Measurements from ENCODE around the gene LRRTM4. TPM values are rescaled to one million over a fixed set of nuclear protein-coding genes. Genes with fewer than 3 reads are reported as not detected.

Gene LRRTM4
- total RNA-seq, 1 experiment from 2014 or later = 0.23 TPM

DNA sequence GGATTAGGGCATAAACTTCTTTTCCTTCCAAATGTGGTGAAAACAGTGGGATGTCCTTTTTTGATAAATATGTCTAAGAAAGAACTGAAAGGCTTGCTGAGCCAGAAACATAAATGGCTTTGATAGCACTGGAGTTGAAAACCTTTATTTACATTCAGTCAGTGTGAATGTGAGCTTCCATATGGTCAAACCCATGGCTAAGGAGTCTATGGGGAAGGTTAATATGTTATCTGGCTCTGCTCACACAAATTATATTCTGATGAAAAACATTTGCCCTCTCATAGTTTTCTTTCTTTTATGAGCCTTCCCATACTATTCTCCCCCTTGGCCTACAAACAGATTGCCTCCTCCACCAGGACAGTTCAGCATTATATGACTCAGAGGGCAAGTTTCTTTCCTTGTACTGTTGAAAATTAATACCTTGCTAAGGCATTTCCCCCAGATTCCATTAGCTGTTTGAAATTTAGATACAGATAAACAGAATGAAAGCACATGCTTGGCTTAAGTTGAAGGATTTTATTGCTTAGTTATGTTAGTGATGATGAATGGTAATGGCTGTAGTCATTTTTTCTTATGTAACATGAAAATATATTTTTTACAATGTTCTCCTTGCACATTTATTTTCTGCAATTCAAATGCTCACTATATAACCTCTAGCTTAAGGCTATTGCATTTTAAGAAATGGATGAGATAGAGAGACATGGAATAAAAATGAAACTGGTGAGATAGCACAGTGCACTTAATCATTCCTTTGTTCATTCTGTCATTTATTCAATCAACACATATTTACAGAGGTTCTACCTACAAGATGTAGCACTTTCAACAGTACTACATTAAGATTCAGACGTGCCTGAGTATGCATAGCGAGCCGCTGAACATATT lies 544.1 kb downstream of the LRRTM4 start:
- ChIA-PET CTCF (no interaction called here), POLR2A (no interaction called here)
- Histone ChIP-seq H3K4me1 (ENCODE audit: control insufficient read depth, insufficient read depth, low read length) (no peaks in the 10 kb centered on the region), H3K36me3 (ENCODE audit: control insufficient read depth, insufficient read depth, low read length) (no peaks in the 10 kb centered on the region), H3K9me3 (ENCODE audit: control insufficient read depth, insufficient read depth, low read depth, low read length) (no peaks in the 10 kb centered on the region), H3K4me3 (ENCODE audit: low read depth in 2 of 2, low read length in 2 of 2) (no peak overlapping the region), H3K27ac (ENCODE audit: low read length) (no peak overlapping the region), H3K27me3 (ENCODE audit: control insufficient read depth, insufficient read depth, low read length) (no peaks in the 10 kb centered on the region)
- no peak for ATAC-seq
- no peak for DNase-seq (ENCODE audit: low read depth, low spot score)
- in situ Hi-C loops (cut with HindIII; ENCODE audit: low pct_unique_long_range_greater_than_20kb, low sequenced_read_pairs) = no loop called here
- no TSS peak for BruUV-seq (replicated peaks)
- intact Hi-C loops (cut with micrococcal nuclease; ENCODE audit: unreplicated experiment) = no loop called here
- no peak for TF ChIP-seq SIN3A (IDR thresholded peaks at IDR 0.05; ENCODE audit: borderline replicate concordance, insufficient read depth, low read depth, low read length)
- TF ChIP-seq, protein P1, sequence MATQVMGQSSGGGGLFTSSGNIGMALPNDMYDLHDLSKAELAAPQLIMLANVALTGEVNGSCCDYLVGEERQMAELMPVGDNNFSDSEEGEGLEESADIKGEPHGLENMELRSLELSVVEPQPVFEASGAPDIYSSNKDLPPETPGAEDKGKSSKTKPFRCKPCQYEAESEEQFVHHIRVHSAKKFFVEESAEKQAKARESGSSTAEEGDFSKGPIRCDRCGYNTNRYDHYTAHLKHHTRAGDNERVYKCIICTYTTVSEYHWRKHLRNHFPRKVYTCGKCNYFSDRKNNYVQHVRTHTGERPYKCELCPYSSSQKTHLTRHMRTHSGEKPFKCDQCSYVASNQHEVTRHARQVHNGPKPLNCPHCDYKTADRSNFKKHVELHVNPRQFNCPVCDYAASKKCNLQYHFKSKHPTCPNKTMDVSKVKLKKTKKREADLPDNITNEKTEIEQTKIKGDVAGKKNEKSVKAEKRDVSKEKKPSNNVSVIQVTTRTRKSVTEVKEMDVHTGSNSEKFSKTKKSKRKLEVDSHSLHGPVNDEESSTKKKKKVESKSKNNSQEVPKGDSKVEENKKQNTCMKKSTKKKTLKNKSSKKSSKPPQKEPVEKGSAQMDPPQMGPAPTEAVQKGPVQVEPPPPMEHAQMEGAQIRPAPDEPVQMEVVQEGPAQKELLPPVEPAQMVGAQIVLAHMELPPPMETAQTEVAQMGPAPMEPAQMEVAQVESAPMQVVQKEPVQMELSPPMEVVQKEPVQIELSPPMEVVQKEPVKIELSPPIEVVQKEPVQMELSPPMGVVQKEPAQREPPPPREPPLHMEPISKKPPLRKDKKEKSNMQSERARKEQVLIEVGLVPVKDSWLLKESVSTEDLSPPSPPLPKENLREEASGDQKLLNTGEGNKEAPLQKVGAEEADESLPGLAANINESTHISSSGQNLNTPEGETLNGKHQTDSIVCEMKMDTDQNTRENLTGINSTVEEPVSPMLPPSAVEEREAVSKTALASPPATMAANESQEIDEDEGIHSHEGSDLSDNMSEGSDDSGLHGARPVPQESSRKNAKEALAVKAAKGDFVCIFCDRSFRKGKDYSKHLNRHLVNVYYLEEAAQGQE (IDR thresholded peaks at IDR 0.05; ENCODE audit: insufficient read depth in 1 of 2, low read depth in 2 of 2, low read length in 1 of 2) = no peak
- no peak for TF ChIP-seq TCF7L2 (IDR thresholded peaks at IDR 0.05; ENCODE audit: low read depth, low read length)
- TF ChIP-seq, protein P2, sequence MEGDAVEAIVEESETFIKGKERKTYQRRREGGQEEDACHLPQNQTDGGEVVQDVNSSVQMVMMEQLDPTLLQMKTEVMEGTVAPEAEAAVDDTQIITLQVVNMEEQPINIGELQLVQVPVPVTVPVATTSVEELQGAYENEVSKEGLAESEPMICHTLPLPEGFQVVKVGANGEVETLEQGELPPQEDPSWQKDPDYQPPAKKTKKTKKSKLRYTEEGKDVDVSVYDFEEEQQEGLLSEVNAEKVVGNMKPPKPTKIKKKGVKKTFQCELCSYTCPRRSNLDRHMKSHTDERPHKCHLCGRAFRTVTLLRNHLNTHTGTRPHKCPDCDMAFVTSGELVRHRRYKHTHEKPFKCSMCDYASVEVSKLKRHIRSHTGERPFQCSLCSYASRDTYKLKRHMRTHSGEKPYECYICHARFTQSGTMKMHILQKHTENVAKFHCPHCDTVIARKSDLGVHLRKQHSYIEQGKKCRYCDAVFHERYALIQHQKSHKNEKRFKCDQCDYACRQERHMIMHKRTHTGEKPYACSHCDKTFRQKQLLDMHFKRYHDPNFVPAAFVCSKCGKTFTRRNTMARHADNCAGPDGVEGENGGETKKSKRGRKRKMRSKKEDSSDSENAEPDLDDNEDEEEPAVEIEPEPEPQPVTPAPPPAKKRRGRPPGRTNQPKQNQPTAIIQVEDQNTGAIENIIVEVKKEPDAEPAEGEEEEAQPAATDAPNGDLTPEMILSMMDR (IDR thresholded peaks at IDR 0.05) = no peak
- TF ChIP-seq POLR2AphosphoS5 (IDR thresholded peaks at IDR 0.05; ENCODE audit: low read depth, low read length) = no peak

DNA sequence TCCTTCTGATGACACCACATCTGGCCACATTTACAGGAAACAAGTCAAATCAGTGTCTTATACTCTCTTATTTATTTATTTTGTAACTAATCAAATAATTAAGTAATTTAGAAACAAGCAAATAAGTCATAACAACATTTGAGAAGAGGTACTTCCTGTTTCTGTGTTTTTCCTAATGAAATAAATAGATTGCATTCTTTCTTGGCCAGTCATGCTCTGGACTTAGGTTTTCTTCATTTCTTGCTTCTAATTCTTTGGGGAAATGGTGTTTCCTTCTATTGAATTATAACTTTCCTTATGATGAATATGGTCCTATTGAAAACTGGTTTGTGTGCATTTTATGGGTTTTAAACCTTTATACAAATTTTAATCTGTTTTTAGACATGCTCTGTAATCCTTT lies 546.4 kb downstream of the LRRTM4 start:
- BruUV-seq (replicated peaks) = no TSS peak
- in situ Hi-C loops (cut with HindIII; ENCODE audit: low pct_unique_long_range_greater_than_20kb, low sequenced_read_pairs) = no loop called here
- CTCF ChIA-PET = no interaction called here
- DNase-seq (ENCODE audit: low read depth, low spot score) (no peak), ATAC-seq (no peak)
- no peak for TF ChIP-seq SIN3A (IDR thresholded peaks at IDR 0.05; ENCODE audit: borderline replicate concordance, insufficient read depth, low read depth, low read length)
- TF ChIP-seq TCF7L2 (IDR thresholded peaks at IDR 0.05; ENCODE audit: low read depth, low read length) = no peak
- TF ChIP-seq POLR2AphosphoS5 (IDR thresholded peaks at IDR 0.05; ENCODE audit: low read depth, low read length) = no peak
- no peak overlapping the region for H3K4me3 ChIP-seq (ENCODE audit: low read depth in 2 of 2, low read length in 2 of 2)
- no peaks in the 10 kb centered on the region for H3K4me1 ChIP-seq (ENCODE audit: control insufficient read depth, insufficient read depth, low read length)
- POLR2A ChIA-PET = no interaction called here
- H3K36me3 ChIP-seq (ENCODE audit: control insufficient read depth, insufficient read depth, low read length) = no peaks in the 10 kb centered on the region
- H3K27me3 ChIP-seq (ENCODE audit: control insufficient read depth, insufficient read depth, low read length) = no peaks in the 10 kb centered on the region
- no peak overlapping the region for H3K27ac ChIP-seq (ENCODE audit: low read length)
- intact Hi-C loops (cut with micrococcal nuclease; ENCODE audit: unreplicated experiment) = no loop called here
- no peaks in the 10 kb centered on the region for H3K9me3 ChIP-seq (ENCODE audit: control insufficient read depth, insufficient read depth, low read depth, low read length)

DNA sequence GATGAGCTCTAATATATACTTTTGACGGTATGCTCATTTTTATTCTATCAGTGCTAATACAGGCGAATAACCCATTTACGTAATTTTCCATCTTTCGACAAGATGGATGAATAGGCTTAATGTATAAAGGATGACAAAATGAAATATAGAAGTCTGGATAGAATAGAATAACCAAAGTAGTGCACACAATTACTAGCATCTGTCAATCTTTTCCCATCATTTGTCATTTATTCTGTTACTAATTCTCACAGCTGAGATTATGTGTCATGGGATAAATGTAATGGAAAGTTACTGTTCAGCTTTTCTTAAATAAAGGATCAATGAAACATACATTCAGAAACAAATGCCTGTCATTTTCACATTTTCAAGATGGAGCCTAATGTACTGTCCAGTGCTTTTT lies 548.6 kb downstream of the LRRTM4 start:
- no TSS peak for BruUV-seq (replicated peaks)
- POLR2A ChIA-PET = no interaction called here
- TF ChIP-seq, protein P2 (IDR thresholded peaks at IDR 0.05) = no peak
- TF ChIP-seq, protein P1 (IDR thresholded peaks at IDR 0.05; ENCODE audit: insufficient read depth in 1 of 2, low read depth in 2 of 2, low read length in 1 of 2) = no peak
- no peak for TF ChIP-seq TCF7L2 (IDR thresholded peaks at IDR 0.05; ENCODE audit: low read depth, low read length)
- no peak for TF ChIP-seq SIN3A (IDR thresholded peaks at IDR 0.05; ENCODE audit: borderline replicate concordance, insufficient read depth, low read depth, low read length)
- TF ChIP-seq POLR2AphosphoS5 (IDR thresholded peaks at IDR 0.05; ENCODE audit: low read depth, low read length) = no peak
- Histone ChIP-seq H3K4me3 (ENCODE audit: low read depth in 2 of 2, low read length in 2 of 2) (no peak overlapping the region), H3K27me3 (ENCODE audit: control insufficient read depth, insufficient read depth, low read length) (no peaks in the 10 kb centered on the region), H3K4me1 (ENCODE audit: control insufficient read depth, insufficient read depth, low read length) (no peaks in the 10 kb centered on the region), H3K9me3 (ENCODE audit: control insufficient read depth, insufficient read depth, low read depth, low read length) (no peaks in the 10 kb centered on the region), H3K36me3 (ENCODE audit: control insufficient read depth, insufficient read depth, low read length) (no peaks in the 10 kb centered on the region), H3K27ac (ENCODE audit: low read length) (no peak overlapping the region)
- in situ Hi-C loops (cut with HindIII; ENCODE audit: low pct_unique_long_range_greater_than_20kb, low sequenced_read_pairs) = no loop called here
- CTCF ChIA-PET = no interaction called here
- DNase-seq (ENCODE audit: low read depth, low spot score) (no peak), ATAC-seq (no peak)
- intact Hi-C loops (cut with micrococcal nuclease; ENCODE audit: unreplicated experiment) = no loop called here
